GM12878 (cell line): ENCODE data around the gene ACSL1. TPM values are rescaled to one million over a fixed set of nuclear protein-coding genes. Genes with fewer than 3 reads are reported as not detected.

Experiments
- CBX5 ChIP-seq: sonication (generic); IDR thresholded peaks from 2 replicates; pipeline ENCODE4 v1.6.1; 2016; ENCODE audit warnings: low read depth, moderate library complexity, mild to moderate bottlenecking, inconsistent platforms
- ETV6 ChIP-seq, 2 experiments: fragments of 450-650 bp in 1 of 2; IDR thresholded peaks in 1 of 2; conservative IDR thresholded peaks in 1 of 2; 2 replicates each; pipeline ENCODE4 v1.6.1; 2014; ENCODE audit warnings: antibody characterized with exemption in 1 of 2, borderline replicate concordance in 1 of 2, low read depth in 1 of 2, mild to moderate bottlenecking in 1 of 2, moderate library complexity in 1 of 2
- FOXM1 ChIP-seq: IDR thresholded peaks from 2 replicates; pipeline ENCODE4 v1.6.1; 2012; ENCODE audit warnings: low read depth, mild to moderate bottlenecking, inconsistent platforms, low read length, moderate library complexity
- HDGF ChIP-seq: fragments of 450-650 bp; IDR thresholded peaks from 2 replicates; pipeline ENCODE4 v1.6.1; 2016; ENCODE audit warnings: antibody characterized with exemption
- IKZF1 ChIP-seq: fragments of 450-650 bp; conservative IDR thresholded peaks from 2 replicates; pipeline ENCODE4 v1.6.1; 2017; ENCODE audit warnings: antibody characterized with exemption, mild to moderate bottlenecking
- MYC ChIP-seq: IDR thresholded peaks from 2 replicates; pipeline ENCODE4 v1.6.1; 2011; ENCODE audit warnings: mild to moderate bottlenecking, low read length, moderate library complexity, inconsistent platforms; ENCODE audit not compliant: insufficient read depth, insufficient replicate concordance, insufficient read length, severe bottlenecking
- PAX5 ChIP-seq: IDR thresholded peaks from 2 replicates; pipeline ENCODE4 v1.6.1; 2011; ENCODE audit warnings: low read depth, low read length, borderline replicate concordance
- PAX8 ChIP-seq: fragments of 450-650 bp; IDR thresholded peaks from 2 replicates; pipeline ENCODE4 v1.6.1; 2017; ENCODE audit warnings: mild to moderate bottlenecking, moderate library complexity
- POLR2AphosphoS5 ChIP-seq: IDR thresholded peaks from 2 replicates; pipeline ENCODE4 v1.6.1; 2011; ENCODE audit warnings: mild to moderate bottlenecking, low read length, inconsistent platforms
- POU2F2 ChIP-seq: IDR thresholded peaks from 3 replicates; pipeline ENCODE4 v1.6.1; 2011; ENCODE audit warnings: low read depth, mild to moderate bottlenecking, low read length, borderline replicate concordance
- SMARCA5 ChIP-seq: fragments of 450-650 bp; IDR thresholded peaks from 2 replicates; pipeline ENCODE4 v1.6.1; 2017; ENCODE audit warnings: mild to moderate bottlenecking
- STAT3 ChIP-seq: IDR thresholded peaks from 2 replicates; pipeline ENCODE4 v1.6.1; 2011; ENCODE audit warnings: low read depth, low read length, improper control_type of control experiment
- TARDBP ChIP-seq: IDR thresholded peaks from 2 replicates; pipeline ENCODE4 v1.6.1; 2016; ENCODE audit warnings: borderline replicate concordance
- TCF3 ChIP-seq: IDR thresholded peaks from 2 replicates; pipeline ENCODE4 v1.6.1; 2012; ENCODE audit warnings: low read depth, mild to moderate bottlenecking, low read length, borderline replicate concordance; ENCODE audit not compliant: insufficient read depth
- TCF7 ChIP-seq: IDR thresholded peaks from 2 replicates; pipeline ENCODE4 v1.6.1; 2014; ENCODE audit warnings: antibody characterized with exemption, borderline replicate concordance
- polyA plus RNA-seq, 11 experiments: library from polyadenylated mRNA; depleted of rRNA in 4 of 11; unstranded in 6 of 11; stranded (reverse) in 5 of 11; fragments of >200 nt; fragmentation: Nextera tagmentation in 4 of 11; fragmentation: Illumina TruSeq in 1 of 11; extraction: Ambion mirVana in 4 of 11; extraction: Trizol in 1 of 11; gene quantifications; 1 replicate in 1 of 11; 2 replicates in 10 of 11; pipeline versions ENCODE4 v1.2.1 to v1.2.3, GENCODE V29; 2011 to 2016; ENCODE audit warnings: inconsistent platforms in 2 of 11, missing spikeins in 2 of 11, low read depth in 1 of 11
- total RNA-seq, 4 experiments: library from RNA; depleted of rRNA in 3 of 4; stranded (reverse); fragments of >200 nt in 3 of 4; fragmentation: Illumina TruSeq in 1 of 4; extraction: Trizol in 1 of 4; gene quantifications; 2 replicates each; pipeline versions ENCODE4 v1.2.1 to v1.2.3, GENCODE V29; 2013 to 2021
- TF ChIP-seq, protein P1 (sequence below): fragments of 450-650 bp; IDR thresholded peaks from 2 replicates; pipeline ENCODE4 v1.6.1; 2017; ENCODE audit warnings: borderline replicate concordance
- TF ChIP-seq, protein P2 (sequence below): fragments of 450-650 bp; IDR thresholded peaks from 2 replicates; pipeline ENCODE4 v1.6.1; 2017; ENCODE audit warnings: mild to moderate bottlenecking
- TF ChIP-seq, protein P3 (sequence below), 3 experiments: IDR thresholded peaks in 2 of 3; conservative IDR thresholded peaks in 1 of 3; 2 replicates each; pipeline ENCODE4 v1.5.1; 2011; ENCODE audit warnings: low read depth in 3 of 3, low read length in 3 of 3, mild to moderate bottlenecking in 3 of 3, control low read depth in 2 of 3, moderate library complexity in 2 of 3, inconsistent platforms in 1 of 3, mixed read lengths in 1 of 3; ENCODE audit not compliant: control insufficient read depth in 2 of 3, insufficient read depth in 1 of 3; ENCODE audit errors: extremely low read depth in 1 of 3
- TF ChIP-seq, protein P4 (sequence below): IDR thresholded peaks from 2 replicates; pipeline ENCODE4 v1.6.1; 2011; ENCODE audit warnings: borderline replicate concordance, low read depth, mild to moderate bottlenecking, moderate library complexity, mixed read lengths, low read length; ENCODE audit not compliant: insufficient read depth; ENCODE audit errors: extremely low read length

The ACSL1 gene
- total and polyA plus RNA-seq, 10 of the 15 experiments (the other 5 are each of a cell fraction or from before 2014, with no cell fraction given), result 30.7 to 68.1 (median 58.7) TPM

DNA sequence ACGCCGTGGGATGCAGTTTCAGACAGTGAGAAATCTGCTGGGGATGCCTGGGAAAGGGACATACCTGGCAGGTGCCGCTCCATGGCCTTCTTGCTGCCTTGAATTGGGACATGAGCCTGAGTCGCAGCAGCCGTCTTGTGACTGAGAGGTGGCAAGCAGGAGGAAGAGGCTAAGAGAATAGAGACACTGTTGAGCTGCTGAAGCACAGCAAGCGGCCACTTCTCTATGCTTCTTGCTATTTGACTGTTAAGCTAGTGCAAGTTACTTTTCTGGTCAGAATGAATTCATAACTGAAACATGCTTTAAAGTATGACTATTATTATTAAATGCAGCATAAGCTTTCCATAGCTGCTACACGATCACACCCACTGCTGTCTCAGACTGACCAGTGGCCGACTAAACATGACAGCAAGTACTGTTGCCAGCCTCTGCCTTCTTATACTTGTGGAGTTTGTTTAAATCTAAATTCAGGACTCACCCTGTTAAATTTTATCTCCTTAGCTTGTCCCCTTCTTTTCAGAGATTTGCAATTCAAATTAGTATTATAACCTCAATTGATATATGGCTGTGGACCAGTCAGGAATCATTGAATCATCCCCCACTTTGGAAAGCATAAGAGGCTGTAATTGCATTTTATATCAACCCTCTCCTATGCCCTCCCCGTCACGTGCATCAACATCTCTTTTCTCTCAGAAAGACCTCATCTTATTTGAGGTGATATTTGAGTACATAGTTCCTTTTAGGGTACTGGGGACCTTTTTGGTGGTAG lies 24.8 kb upstream of the ACSL1 start (continued):
- TF ChIP-seq, protein P1, sequence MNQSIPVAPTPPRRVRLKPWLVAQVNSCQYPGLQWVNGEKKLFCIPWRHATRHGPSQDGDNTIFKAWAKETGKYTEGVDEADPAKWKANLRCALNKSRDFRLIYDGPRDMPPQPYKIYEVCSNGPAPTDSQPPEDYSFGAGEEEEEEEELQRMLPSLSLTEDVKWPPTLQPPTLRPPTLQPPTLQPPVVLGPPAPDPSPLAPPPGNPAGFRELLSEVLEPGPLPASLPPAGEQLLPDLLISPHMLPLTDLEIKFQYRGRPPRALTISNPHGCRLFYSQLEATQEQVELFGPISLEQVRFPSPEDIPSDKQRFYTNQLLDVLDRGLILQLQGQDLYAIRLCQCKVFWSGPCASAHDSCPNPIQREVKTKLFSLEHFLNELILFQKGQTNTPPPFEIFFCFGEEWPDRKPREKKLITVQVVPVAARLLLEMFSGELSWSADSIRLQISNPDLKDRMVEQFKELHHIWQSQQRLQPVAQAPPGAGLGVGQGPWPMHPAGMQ, result no peak
- TF ChIP-seq CBX5 (peak; percentile 92), TCF7 (0 out of 2 replicates have a peak, but pooled peaks have one; percentile 22), PAX5 (peak; percentile 80; the same call in 1 of the 2 replicates), PAX8 (no peak), HDGF (peak; percentile 72; the same call in 1 of the 2 replicates), POLR2AphosphoS5 (0 out of 2 replicates have a peak, but pooled peaks have one; percentile 18), MYC (no peak), IKZF1 (peak; percentile 41; the same call in 1 of the 2 replicates), POU2F2 (peak; percentile 51; the same call in 1 of the 3 replicates), ETV6 (conservative IDR thresholded peaks at IDR 0.05 in 1 of 2, IDR thresholded peaks at IDR 0.05 in 1 of 2; ENCODE audit: borderline replicate concordance in 1 of 2, low read depth in 1 of 2) (peak in 1 of 2 experiments; percentile 64; a peak in 1 of 4 replicates), TARDBP (0 out of 2 replicates have a peak, but pooled peaks have one; percentile 44), FOXM1 (peak; percentile 33; the same call in 1 of the 2 replicates), SMARCA5 (peak; percentile 94), TCF3 (no peak), STAT3 (no peak)
- TF ChIP-seq, protein P2, sequence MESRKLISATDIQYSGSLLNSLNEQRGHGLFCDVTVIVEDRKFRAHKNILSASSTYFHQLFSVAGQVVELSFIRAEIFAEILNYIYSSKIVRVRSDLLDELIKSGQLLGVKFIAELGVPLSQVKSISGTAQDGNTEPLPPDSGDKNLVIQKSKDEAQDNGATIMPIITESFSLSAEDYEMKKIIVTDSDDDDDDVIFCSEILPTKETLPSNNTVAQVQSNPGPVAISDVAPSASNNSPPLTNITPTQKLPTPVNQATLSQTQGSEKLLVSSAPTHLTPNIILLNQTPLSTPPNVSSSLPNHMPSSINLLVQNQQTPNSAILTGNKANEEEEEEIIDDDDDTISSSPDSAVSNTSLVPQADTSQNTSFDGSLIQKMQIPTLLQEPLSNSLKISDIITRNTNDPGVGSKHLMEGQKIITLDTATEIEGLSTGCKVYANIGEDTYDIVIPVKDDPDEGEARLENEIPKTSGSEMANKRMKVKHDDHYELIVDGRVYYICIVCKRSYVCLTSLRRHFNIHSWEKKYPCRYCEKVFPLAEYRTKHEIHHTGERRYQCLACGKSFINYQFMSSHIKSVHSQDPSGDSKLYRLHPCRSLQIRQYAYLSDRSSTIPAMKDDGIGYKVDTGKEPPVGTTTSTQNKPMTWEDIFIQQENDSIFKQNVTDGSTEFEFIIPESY, result no peak
- TF ChIP-seq, protein P3, sequence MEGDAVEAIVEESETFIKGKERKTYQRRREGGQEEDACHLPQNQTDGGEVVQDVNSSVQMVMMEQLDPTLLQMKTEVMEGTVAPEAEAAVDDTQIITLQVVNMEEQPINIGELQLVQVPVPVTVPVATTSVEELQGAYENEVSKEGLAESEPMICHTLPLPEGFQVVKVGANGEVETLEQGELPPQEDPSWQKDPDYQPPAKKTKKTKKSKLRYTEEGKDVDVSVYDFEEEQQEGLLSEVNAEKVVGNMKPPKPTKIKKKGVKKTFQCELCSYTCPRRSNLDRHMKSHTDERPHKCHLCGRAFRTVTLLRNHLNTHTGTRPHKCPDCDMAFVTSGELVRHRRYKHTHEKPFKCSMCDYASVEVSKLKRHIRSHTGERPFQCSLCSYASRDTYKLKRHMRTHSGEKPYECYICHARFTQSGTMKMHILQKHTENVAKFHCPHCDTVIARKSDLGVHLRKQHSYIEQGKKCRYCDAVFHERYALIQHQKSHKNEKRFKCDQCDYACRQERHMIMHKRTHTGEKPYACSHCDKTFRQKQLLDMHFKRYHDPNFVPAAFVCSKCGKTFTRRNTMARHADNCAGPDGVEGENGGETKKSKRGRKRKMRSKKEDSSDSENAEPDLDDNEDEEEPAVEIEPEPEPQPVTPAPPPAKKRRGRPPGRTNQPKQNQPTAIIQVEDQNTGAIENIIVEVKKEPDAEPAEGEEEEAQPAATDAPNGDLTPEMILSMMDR (IDR thresholded peaks at IDR 0.05 in 2 of 3, conservative IDR thresholded peaks at IDR 0.05 in 1 of 3; ENCODE audit: control insufficient read depth in 2 of 3, extremely low read depth in 1 of 3, insufficient read depth in 1 of 3, low read depth in 3 of 3, low read length in 3 of 3), result no peak
- TF ChIP-seq, protein P4, sequence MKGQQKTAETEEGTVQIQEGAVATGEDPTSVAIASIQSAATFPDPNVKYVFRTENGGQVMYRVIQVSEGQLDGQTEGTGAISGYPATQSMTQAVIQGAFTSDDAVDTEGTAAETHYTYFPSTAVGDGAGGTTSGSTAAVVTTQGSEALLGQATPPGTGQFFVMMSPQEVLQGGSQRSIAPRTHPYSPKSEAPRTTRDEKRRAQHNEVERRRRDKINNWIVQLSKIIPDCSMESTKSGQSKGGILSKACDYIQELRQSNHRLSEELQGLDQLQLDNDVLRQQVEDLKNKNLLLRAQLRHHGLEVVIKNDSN, result peak; percentile 2
